Measurements from ENCODE around the gene GNAZ. TPM values are rescaled to one million over a fixed set of nuclear protein-coding genes. Genes with fewer than 3 reads are reported as not detected.

GNAZ gene
- total RNA-seq, 1 experiment from 2014 or later, result 11.1 TPM

DNA sequence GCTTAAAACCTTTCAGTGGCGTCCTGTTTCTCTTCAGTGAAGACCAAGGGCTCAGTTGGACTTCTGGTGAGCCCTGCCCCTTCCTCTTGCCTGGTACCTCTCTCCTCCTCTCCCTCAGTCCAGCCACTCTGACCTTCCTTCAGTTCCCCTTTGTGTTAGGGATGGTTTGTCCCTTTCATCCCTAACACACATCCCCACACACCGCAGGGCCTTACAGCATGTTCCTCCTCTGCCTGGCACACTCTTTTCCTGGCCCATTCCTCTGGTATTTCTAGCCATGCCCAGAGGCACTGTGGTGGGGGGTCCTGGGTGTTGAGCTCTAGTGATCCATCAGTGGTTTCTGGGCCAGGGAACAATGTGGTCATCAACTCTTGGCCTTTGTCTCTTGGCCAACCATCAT lies 21.4 kb downstream of the GNAZ start:
- ChIA-PET POLR2A (no interaction called here), CTCF (no interaction called here)
- no TSS peak for BruUV-seq (replicated peaks)

More for the DNA sequence above, 21.4 kb downstream of the GNAZ start:
- Histone ChIP-seq H3K4me1 (ENCODE audit: control insufficient read depth in 1 of 2, insufficient read depth in 2 of 2, low read length in 2 of 2) (peaks cover 17 to 22% of the 10 kb centered on the region in 2 experiments), H2AFZ (ENCODE audit: low read depth, low read length, poor library complexity, severe bottlenecking) (no peak overlapping the region), H3K27ac (ENCODE audit: low read depth, low read length) (no peak overlapping the region), H3K4me3 (replicated peaks in 1 of 2; ENCODE audit: low read depth in 1 of 2, low read length in 2 of 2) (no peak overlapping the region), H3K36me3 (ENCODE audit: control insufficient read depth in 1 of 2, insufficient read depth in 2 of 2, low read length in 2 of 2) (no peaks in the 10 kb centered on the region; a peak in 1 of 4 replicates), H3K4me2 (ENCODE audit: low read length) (no peak overlapping the region), H3K27me3 (ENCODE audit: insufficient read depth, low read length) (no peaks in the 10 kb centered on the region), H3K79me2 (ENCODE audit: insufficient read depth, low read length) (no peaks in the 10 kb centered on the region), H4K20me1 (ENCODE audit: insufficient read depth) (no peaks in the 10 kb centered on the region), H3K9me2 (ENCODE audit: insufficient read depth) (no peaks in the 10 kb centered on the region), H3K9me3 (ENCODE audit: control insufficient read depth in 1 of 2, insufficient read depth in 1 of 2, low read depth in 1 of 2, low read length in 2 of 2) (no peaks in the 10 kb centered on the region), H3K9ac (ENCODE audit: low read length) (no peak overlapping the region)
- RAD21 ChIA-PET (ENCODE audit: low non-redundant PET in 1 of 2, low total read pairs in 2 of 2, uncharacterized antibody in 2 of 2, unreplicated experiment in 2 of 2), result no interaction called here
- DNase-seq (ENCODE audit: low read depth, low spot score), result no peak
- no peak for ATAC-seq
- intact Hi-C loops (cut with micrococcal nuclease), result no loop called here
- no peak for TF ChIP-seq EZH2phosphoT487 (IDR thresholded peaks at IDR 0.05; ENCODE audit: borderline replicate concordance)
- TF ChIP-seq, protein P1, sequence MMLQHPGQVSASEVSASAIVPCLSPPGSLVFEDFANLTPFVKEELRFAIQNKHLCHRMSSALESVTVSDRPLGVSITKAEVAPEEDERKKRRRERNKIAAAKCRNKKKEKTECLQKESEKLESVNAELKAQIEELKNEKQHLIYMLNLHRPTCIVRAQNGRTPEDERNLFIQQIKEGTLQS (IDR thresholded peaks at IDR 0.05), result no peak
- no peak for TF ChIP-seq EZH2 (IDR thresholded peaks at IDR 0.05)
- TF ChIP-seq ZFX (IDR thresholded peaks at IDR 0.05), result no peak
- no peak for TF ChIP-seq SIN3A (IDR thresholded peaks at IDR 0.05; ENCODE audit: low read depth)
- TF ChIP-seq SRF (IDR thresholded peaks at IDR 0.05; ENCODE audit: low read depth), result no peak
- TF ChIP-seq CEBPB (IDR thresholded peaks at IDR 0.05; ENCODE audit: low read depth), result no peak
- TF ChIP-seq, protein P2, sequence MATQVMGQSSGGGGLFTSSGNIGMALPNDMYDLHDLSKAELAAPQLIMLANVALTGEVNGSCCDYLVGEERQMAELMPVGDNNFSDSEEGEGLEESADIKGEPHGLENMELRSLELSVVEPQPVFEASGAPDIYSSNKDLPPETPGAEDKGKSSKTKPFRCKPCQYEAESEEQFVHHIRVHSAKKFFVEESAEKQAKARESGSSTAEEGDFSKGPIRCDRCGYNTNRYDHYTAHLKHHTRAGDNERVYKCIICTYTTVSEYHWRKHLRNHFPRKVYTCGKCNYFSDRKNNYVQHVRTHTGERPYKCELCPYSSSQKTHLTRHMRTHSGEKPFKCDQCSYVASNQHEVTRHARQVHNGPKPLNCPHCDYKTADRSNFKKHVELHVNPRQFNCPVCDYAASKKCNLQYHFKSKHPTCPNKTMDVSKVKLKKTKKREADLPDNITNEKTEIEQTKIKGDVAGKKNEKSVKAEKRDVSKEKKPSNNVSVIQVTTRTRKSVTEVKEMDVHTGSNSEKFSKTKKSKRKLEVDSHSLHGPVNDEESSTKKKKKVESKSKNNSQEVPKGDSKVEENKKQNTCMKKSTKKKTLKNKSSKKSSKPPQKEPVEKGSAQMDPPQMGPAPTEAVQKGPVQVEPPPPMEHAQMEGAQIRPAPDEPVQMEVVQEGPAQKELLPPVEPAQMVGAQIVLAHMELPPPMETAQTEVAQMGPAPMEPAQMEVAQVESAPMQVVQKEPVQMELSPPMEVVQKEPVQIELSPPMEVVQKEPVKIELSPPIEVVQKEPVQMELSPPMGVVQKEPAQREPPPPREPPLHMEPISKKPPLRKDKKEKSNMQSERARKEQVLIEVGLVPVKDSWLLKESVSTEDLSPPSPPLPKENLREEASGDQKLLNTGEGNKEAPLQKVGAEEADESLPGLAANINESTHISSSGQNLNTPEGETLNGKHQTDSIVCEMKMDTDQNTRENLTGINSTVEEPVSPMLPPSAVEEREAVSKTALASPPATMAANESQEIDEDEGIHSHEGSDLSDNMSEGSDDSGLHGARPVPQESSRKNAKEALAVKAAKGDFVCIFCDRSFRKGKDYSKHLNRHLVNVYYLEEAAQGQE (IDR thresholded peaks at IDR 0.05; ENCODE audit: low read depth), result no peak
- TF ChIP-seq ELF1 (IDR thresholded peaks at IDR 0.05; ENCODE audit: borderline replicate concordance, low read depth), result no peak
- TF ChIP-seq, protein P3, sequence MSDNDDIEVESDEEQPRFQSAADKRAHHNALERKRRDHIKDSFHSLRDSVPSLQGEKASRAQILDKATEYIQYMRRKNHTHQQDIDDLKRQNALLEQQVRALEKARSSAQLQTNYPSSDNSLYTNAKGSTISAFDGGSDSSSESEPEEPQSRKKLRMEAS (IDR thresholded peaks at IDR 0.05), result no peak
- TF ChIP-seq POLR2AphosphoS5 (IDR thresholded peaks at IDR 0.05; ENCODE audit: low read depth, low read length), result no peak
- TF ChIP-seq EGR1 (IDR thresholded peaks at IDR 0.05; ENCODE audit: low read depth), result no peak
- no peak for TF ChIP-seq YY1 (IDR thresholded peaks at IDR 0.05; ENCODE audit: extremely low read depth, insufficient replicate concordance, low read depth, low read length)
- no peak for TF ChIP-seq SP1 (IDR thresholded peaks at IDR 0.05; ENCODE audit: low read depth)
- TF ChIP-seq FOSL1 (IDR thresholded peaks at IDR 0.05; ENCODE audit: low read depth), result no peak
- no peak for TF ChIP-seq CBX3 (IDR thresholded peaks at IDR 0.05; ENCODE audit: low read depth)
- TF ChIP-seq TCF7L2 (IDR thresholded peaks at IDR 0.05; ENCODE audit: borderline replicate concordance, extremely low read depth, insufficient read depth, insufficient read length), result no peak
- no peak for TF ChIP-seq POLR2A (IDR thresholded peaks at IDR 0.05; ENCODE audit: borderline replicate concordance, extremely low read depth, insufficient read depth, insufficient read length)
- no peak for TF ChIP-seq CTCF (IDR thresholded peaks at IDR 0.05 in 2 of 3, conservative IDR thresholded peaks at IDR 0.05 in 1 of 3; ENCODE audit: borderline replicate concordance in 1 of 3, insufficient read depth in 1 of 3, low read depth in 2 of 3, low read length in 2 of 3)

All from HCT116 (cell line).